HG03457 (cell line): ENCODE data around the gene IMP3.

Source experiments
- ATAC-seq: cut with Tn5 transposase; IDR thresholded peaks from one replicate; pipeline ENCODE4 v1.9.1; 2021; ENCODE audit warnings: moderate number of reproducible peaks; ENCODE audit not compliant: unreplicated experiment

The IMP3 gene

GRCh38 chr15:75622505-75622904, 17.5 kb downstream of the IMP3 start:
- ATAC-seq: no peak

GRCh38 chr15:75620841-75621391, 19.1 kb downstream of the IMP3 start:
- ATAC-seq: no peak

- no peak for ATAC-seq
Measured at GRCh38 chr15:75620058-75620820, 19.8 kb downstream of the IMP3 start.

- ATAC-seq: no peak
Measured at GRCh38 chr15:75616766-75617165, 23.3 kb downstream of the IMP3 start.

GRCh38 chr15:75606711-75607699, 33.0 kb downstream of the IMP3 start:
- no peak for ATAC-seq

- no peak for ATAC-seq
Measured at GRCh38 chr15:75606026-75606425, 34.0 kb downstream of the IMP3 start.

GRCh38 chr15:75599401-75599800, 40.6 kb downstream of the IMP3 start:
- ATAC-seq: no peak

- ATAC-seq: no peak
Measured at GRCh38 chr15:75598361-75598760, 41.7 kb downstream of the IMP3 start.

GRCh38 chr15:75597667-75598341, 42.2 kb downstream of the IMP3 start:
- no peak for ATAC-seq

GRCh38 chr15:75596703-75597345, 43.2 kb downstream of the IMP3 start:
- no peak for ATAC-seq

- ATAC-seq: no peak
Measured at GRCh38 chr15:75594276-75594675, 45.7 kb downstream of the IMP3 start.

- ATAC-seq: no peak
Measured at GRCh38 chr15:75591655-75592364, 48.2 kb downstream of the IMP3 start.

GRCh38 chr15:75590239-75590638, 49.8 kb downstream of the IMP3 start:
- no peak for ATAC-seq
